ENCODE measurements around the gene WSCD1. TPM values are rescaled to one million over a fixed set of nuclear protein-coding genes. Genes with fewer than 3 reads are reported as not detected.

The WSCD1 gene
- total RNA-seq, 2 experiments from 2014 or later, result not detected

DNA sequence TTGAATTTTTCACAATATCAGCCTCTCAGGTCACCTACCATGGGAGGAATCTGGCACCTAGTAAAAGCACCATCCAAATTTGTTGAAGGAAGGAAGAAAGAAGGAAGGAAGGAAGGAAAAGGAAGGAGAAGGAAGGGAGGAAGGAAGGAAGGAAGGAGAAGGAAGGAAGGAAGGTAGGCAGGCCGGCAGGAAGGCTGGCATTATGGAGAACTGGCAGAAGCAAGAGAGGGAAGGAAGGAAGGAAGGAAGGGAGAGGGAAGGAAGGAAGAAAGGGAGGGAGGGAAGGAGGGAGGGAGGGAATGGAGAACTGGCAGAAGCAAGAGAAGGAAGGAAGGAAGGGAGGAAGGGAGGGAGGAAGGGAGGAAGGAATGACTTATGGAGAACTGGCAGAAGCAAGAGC lies 24.3 kb downstream of the WSCD1 start:
- TF ChIP-seq, protein P1, sequence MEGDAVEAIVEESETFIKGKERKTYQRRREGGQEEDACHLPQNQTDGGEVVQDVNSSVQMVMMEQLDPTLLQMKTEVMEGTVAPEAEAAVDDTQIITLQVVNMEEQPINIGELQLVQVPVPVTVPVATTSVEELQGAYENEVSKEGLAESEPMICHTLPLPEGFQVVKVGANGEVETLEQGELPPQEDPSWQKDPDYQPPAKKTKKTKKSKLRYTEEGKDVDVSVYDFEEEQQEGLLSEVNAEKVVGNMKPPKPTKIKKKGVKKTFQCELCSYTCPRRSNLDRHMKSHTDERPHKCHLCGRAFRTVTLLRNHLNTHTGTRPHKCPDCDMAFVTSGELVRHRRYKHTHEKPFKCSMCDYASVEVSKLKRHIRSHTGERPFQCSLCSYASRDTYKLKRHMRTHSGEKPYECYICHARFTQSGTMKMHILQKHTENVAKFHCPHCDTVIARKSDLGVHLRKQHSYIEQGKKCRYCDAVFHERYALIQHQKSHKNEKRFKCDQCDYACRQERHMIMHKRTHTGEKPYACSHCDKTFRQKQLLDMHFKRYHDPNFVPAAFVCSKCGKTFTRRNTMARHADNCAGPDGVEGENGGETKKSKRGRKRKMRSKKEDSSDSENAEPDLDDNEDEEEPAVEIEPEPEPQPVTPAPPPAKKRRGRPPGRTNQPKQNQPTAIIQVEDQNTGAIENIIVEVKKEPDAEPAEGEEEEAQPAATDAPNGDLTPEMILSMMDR (conservative IDR thresholded peaks at IDR 0.05; ENCODE audit: low read length), result no peak
- TF ChIP-seq EZH2phosphoT487 (IDR thresholded peaks at IDR 0.05; ENCODE audit: borderline replicate concordance, low read depth, low read length), result no peak
- Histone ChIP-seq H3K4me1 (ENCODE audit: insufficient read depth, low read length, poor library complexity, severe bottlenecking) (no peaks in the 10 kb centered on the region), H3K9me3 (ENCODE audit: low read length) (no peaks in the 10 kb centered on the region), H3K4me3 (ENCODE audit: low read depth, low read length, poor library complexity, severe bottlenecking) (no peak overlapping the region), H3K9me2 (ENCODE audit: insufficient read depth, low read length) (no peaks in the 10 kb centered on the region), H3K36me3 (ENCODE audit: insufficient read depth, low read length) (no peaks in the 10 kb centered on the region), H3K27ac (ENCODE audit: low read depth, low read length, poor library complexity, severe bottlenecking) (no peak overlapping the region), H3K79me2 (ENCODE audit: insufficient read depth, low read depth, low read length) (no peaks in the 10 kb centered on the region), H4K20me1 (ENCODE audit: insufficient read depth, low read length) (no peaks in the 10 kb centered on the region), H2AFZ (ENCODE audit: low read length) (no peak overlapping the region), H3K4me2 (ENCODE audit: low read length) (no peak overlapping the region)
- ChIA-PET CTCF (ENCODE audit: unreplicated experiment) (no interaction called here), POLR2A (no interaction called here)
- BruUV-seq (replicated peaks), result no TSS peak
- intact Hi-C loops (cut with micrococcal nuclease; ENCODE audit: unreplicated experiment), result no loop called here
- no peak for DNase-seq (ENCODE audit: low spot score)

DNA sequence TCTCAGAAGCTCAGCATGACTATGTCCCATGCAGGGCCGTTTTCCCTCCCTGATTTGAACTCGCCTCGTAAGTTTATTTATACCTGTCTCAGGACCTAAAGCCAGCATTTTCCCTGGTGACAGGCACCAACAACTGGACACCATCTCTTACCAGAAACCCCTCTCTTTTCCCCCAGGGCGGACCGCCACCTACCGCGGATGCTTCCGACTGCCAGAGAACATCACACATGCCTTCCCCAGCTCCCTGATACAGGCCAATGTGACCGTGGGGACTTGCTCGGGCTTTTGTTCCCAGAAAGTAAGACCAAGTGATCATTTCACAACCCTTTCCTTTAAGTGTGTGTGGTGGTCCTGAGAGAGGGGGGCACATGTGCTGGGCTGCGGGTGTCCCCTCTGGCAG lies 24.7 kb downstream of the WSCD1 start:
- Histone ChIP-seq H3K4me3 (ENCODE audit: low read depth, low read length, poor library complexity, severe bottlenecking) (no peak overlapping the region), H4K20me1 (ENCODE audit: insufficient read depth, low read length) (no peaks in the 10 kb centered on the region), H3K9me3 (ENCODE audit: low read length) (no peaks in the 10 kb centered on the region), H3K4me2 (ENCODE audit: low read length) (no peak overlapping the region), H3K79me2 (ENCODE audit: insufficient read depth, low read depth, low read length) (no peaks in the 10 kb centered on the region), H3K9me2 (ENCODE audit: insufficient read depth, low read length) (no peaks in the 10 kb centered on the region), H3K36me3 (ENCODE audit: insufficient read depth, low read length) (no peaks in the 10 kb centered on the region), H3K4me1 (ENCODE audit: insufficient read depth, low read length, poor library complexity, severe bottlenecking) (no peaks in the 10 kb centered on the region), H3K27ac (ENCODE audit: low read depth, low read length, poor library complexity, severe bottlenecking) (no peak overlapping the region), H2AFZ (ENCODE audit: low read length) (no peak overlapping the region)
- intact Hi-C loops (cut with micrococcal nuclease; ENCODE audit: unreplicated experiment), result no loop called here
- ChIA-PET POLR2A (no interaction called here), CTCF (ENCODE audit: unreplicated experiment) (no interaction called here)
- no TSS peak for BruUV-seq (replicated peaks)
- DNase-seq (ENCODE audit: low spot score), result no peak
- TF ChIP-seq, protein P1 (conservative IDR thresholded peaks at IDR 0.05; ENCODE audit: low read length), result no peak
- TF ChIP-seq EZH2phosphoT487 (IDR thresholded peaks at IDR 0.05; ENCODE audit: borderline replicate concordance, low read depth, low read length), result no peak

DNA sequence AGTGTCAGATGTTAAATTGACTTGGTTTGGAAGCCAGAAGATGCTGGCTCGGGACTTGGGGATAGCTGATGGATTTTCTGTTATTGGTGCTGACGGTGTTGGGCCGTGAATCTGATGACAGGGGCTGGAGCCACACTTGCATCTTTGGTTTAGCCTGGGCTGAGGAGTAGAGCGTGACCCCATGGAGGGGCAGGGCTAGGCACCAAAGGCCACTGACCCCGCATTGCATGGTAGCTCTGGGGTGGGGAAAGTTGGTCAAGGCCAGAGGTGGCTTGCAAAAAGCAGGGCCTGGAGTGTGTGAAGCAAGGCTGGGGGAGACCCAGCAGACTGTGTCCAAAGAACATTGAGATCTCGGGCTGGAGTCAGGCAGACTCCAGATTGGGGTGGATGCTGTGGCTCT lies 25.3 kb downstream of the WSCD1 start:
- Histone ChIP-seq H4K20me1 (ENCODE audit: insufficient read depth, low read length) (no peaks in the 10 kb centered on the region), H3K79me2 (ENCODE audit: insufficient read depth, low read depth, low read length) (no peaks in the 10 kb centered on the region), H3K9me2 (ENCODE audit: insufficient read depth, low read length) (no peaks in the 10 kb centered on the region), H3K4me1 (ENCODE audit: insufficient read depth, low read length, poor library complexity, severe bottlenecking) (no peaks in the 10 kb centered on the region), H2AFZ (ENCODE audit: low read length) (no peak overlapping the region), H3K27ac (ENCODE audit: low read depth, low read length, poor library complexity, severe bottlenecking) (no peak overlapping the region), H3K36me3 (ENCODE audit: insufficient read depth, low read length) (no peaks in the 10 kb centered on the region), H3K4me3 (ENCODE audit: low read depth, low read length, poor library complexity, severe bottlenecking) (no peak overlapping the region), H3K4me2 (ENCODE audit: low read length) (no peak overlapping the region), H3K9me3 (ENCODE audit: low read length) (no peaks in the 10 kb centered on the region)
- no TSS peak for BruUV-seq (replicated peaks)
- DNase-seq (ENCODE audit: low spot score), result no peak
- ChIA-PET CTCF (ENCODE audit: unreplicated experiment) (no interaction called here), POLR2A (interaction anchor here (0.9 kb wide), 1 partner anchor 11 kb away, joined by 4 read pairs; no protein-coding TSS in a partner anchor)
- TF ChIP-seq, protein P1 (conservative IDR thresholded peaks at IDR 0.05; ENCODE audit: low read length), result no peak
- no peak for TF ChIP-seq EZH2phosphoT487 (IDR thresholded peaks at IDR 0.05; ENCODE audit: borderline replicate concordance, low read depth, low read length)
- intact Hi-C loops (cut with micrococcal nuclease; ENCODE audit: unreplicated experiment), result no loop called here

Measured in OCI-LY7 (cell line).